22Rv1 (cell line): ENCODE results near the gene UHMK1.
A peak's percentile ranks its signal among the peaks of the same experiment; 100 is the strongest.

ENCODE experiments used
- H3K27ac ChIP-seq: fragments of 450-650 bp; 2 replicates; pipeline ENCODE4 v1.5.1; 2017
- ZFX ChIP-seq: fragments of 450-650 bp; IDR thresholded peaks from 2 replicates; pipeline ENCODE4 v1.6.1; 2017; ENCODE audit warnings: antibody characterized with exemption, borderline replicate concordance
- TF ChIP-seq, protein P1 (sequence below): fragments of 450-650 bp; IDR thresholded peaks from 2 replicates; pipeline ENCODE4 v1.5.1; 2017; ENCODE audit warnings: mild to moderate bottlenecking

Gene UHMK1

GRCh38 chr1:162497104-162497722, 405 bp upstream of the UHMK1 start:
- TF ChIP-seq ZFX: no peak
- TF ChIP-seq, protein P1, sequence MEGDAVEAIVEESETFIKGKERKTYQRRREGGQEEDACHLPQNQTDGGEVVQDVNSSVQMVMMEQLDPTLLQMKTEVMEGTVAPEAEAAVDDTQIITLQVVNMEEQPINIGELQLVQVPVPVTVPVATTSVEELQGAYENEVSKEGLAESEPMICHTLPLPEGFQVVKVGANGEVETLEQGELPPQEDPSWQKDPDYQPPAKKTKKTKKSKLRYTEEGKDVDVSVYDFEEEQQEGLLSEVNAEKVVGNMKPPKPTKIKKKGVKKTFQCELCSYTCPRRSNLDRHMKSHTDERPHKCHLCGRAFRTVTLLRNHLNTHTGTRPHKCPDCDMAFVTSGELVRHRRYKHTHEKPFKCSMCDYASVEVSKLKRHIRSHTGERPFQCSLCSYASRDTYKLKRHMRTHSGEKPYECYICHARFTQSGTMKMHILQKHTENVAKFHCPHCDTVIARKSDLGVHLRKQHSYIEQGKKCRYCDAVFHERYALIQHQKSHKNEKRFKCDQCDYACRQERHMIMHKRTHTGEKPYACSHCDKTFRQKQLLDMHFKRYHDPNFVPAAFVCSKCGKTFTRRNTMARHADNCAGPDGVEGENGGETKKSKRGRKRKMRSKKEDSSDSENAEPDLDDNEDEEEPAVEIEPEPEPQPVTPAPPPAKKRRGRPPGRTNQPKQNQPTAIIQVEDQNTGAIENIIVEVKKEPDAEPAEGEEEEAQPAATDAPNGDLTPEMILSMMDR: no peak
- peak overlapping the region; percentile 68 for H3K27ac ChIP-seq

DNA sequence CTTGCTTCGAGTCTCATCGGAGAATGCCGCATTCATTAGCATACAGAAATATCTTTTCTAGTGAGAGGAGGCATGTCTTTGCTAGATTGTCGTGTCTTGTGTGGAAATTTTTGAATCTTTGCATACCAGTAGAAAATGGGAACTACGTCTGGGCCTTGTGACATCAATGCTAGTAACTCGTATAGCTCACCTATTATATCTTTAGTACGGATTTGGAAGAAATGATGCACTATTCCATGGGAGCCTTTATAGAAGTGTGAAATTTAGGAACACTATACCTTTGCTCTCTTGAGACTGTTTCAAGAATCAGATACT, 835 bp downstream of the UHMK1 start:
- peak overlapping the region; percentile 68 for H3K27ac ChIP-seq
- no peak for TF ChIP-seq ZFX
- TF ChIP-seq, protein P1: no peak

DNA sequence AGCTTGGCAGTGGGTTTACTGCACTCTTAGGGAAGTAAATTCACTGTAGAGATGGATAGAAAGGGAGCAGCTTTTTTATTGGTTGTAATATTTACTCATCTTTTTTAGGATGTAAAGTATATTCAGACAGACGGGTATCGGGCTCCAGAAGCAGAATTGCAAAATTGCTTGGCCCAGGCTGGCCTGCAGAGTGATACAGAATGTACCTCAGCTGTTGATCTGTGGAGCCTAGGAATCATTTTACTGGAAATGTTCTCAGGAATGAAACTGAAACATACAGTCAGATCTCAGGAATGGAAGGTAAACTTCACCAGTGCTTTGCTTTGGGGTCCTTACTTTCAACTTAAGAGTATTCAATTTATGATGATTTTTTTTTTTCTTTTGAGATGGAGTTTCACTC, 3.2 kb downstream of the UHMK1 start:
- H3K27ac ChIP-seq: no peak overlapping the region

DNA sequence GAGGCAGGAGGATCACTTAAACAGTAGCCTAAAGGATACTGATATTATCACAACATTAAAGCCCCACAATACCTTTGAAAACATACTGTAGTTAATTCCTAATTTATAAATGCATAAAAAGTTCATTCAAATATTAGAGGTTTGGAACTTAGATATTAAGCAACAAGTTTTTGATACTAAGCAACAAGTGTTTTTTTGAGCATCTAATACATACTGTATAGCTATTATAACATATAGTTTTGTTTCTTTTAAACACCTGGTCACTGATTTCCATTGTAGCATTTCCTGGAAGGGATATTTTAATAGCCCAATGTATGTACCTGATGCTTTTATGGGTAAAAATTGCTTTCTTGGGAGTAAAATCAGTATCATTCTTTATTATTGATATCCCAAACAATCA, 4.5 kb downstream of the UHMK1 start:
- no peak for TF ChIP-seq ZFX
- TF ChIP-seq, protein P1: no peak
- H3K27ac ChIP-seq: no peak overlapping the region

More for the DNA sequence above, 3.2 kb downstream of the UHMK1 start:
- TF ChIP-seq ZFX: no peak
- TF ChIP-seq, protein P1: no peak

- no peak overlapping the region for H3K27ac ChIP-seq
- TF ChIP-seq ZFX: no peak
- TF ChIP-seq, protein P1: no peak
Measured at GRCh38 chr1:162502928-162503327, 5.3 kb downstream of the UHMK1 start.

DNA sequence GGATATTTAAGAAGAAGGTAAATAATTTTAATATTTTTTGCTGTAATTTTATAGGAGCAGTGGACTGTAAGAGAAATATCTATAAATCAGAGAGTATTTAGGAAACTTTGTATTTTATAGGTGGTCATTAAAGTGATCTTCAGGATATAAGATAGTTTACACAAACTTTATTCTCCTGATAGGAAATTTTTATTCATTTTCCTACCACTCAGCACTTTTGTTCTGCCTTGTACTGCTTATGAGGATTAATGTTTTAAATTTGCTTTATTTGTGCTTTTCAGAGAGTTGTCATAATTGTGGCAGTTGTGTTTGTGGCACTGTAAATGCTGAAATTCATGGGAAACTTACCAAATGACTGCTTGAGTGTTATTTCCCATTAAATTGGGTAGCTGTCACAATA, 29.7 kb downstream of the UHMK1 start:
- H3K27ac ChIP-seq: no peak overlapping the region
- TF ChIP-seq ZFX: no peak
- TF ChIP-seq, protein P1: no peak

DNA sequence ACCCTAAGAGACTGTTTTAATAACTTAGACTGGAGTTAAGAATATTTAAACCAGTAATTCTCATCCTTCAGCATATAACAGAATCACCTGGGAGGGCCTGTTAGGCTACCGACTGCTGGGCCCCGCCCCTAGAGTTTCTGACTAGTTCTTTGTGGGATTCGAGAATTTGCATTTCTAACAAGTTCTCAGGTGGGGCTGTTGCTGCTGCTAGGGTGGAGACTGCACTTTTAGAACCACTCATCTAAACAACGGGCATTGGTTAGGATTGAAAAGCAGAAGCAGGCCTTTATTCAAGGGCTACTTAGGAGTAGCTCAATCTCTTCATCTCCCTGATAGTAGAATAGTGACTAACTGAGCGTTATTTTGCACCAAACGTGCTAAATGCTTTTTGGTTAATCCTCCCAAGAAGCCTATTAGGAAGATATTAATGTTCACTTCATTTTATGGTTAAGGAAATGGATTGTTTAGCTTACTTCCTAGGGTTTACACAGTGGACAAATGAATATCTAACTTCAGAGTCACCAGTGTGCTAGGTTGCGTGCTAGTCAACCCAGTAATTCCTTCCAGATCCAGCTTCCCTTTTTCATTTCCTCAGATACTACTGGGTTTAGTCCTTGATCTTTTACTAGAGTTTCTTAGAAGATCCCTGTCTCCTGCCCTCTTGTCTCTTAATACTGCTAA, 32.8 kb downstream of the UHMK1 start:
- H3K27ac ChIP-seq: no peak overlapping the region
- no peak for TF ChIP-seq ZFX
- TF ChIP-seq, protein P1: no peak
